ENCODE measurements around the gene FAM83D.

The FAM83D gene

GRCh38 chr20:38961530-38962043, 35.4 kb downstream of the FAM83D start:
- no peaks in the 10 kb centered on the region for H3K27me3 Mint-ChIP-seq
- H3K36me3 Mint-ChIP-seq (ENCODE audit: low read depth): peaks cover 25% of the 10 kb centered on the region
- H3K9me3 Mint-ChIP-seq: no peaks in the 10 kb centered on the region
- peaks cover 35% of the 10 kb centered on the region for H3K4me1 Mint-ChIP-seq (ENCODE audit: low read depth)
- peak overlapping the region; percentile 97 for H3K27ac Mint-ChIP-seq
- H3K4me3 Mint-ChIP-seq: peak overlapping the region; percentile 95

GRCh38 chr20:38962044-38962927, 36.1 kb downstream of the FAM83D start, which contains the start of gene DHX35:
DHX35 (plus strand) TSS chr20:38962344; CDS start chr20:38962368, 24 bp downstream.
- Mint-ChIP-seq H3K4me1 (ENCODE audit: low read depth) (peaks cover 35% of the 10 kb centered on the region), H3K4me3 (peak within 1 kb of the TSS; percentile 95), H3K9me3 (no peaks in the 10 kb centered on the region), H3K27me3 (no peaks in the 10 kb centered on the region), H3K36me3 (ENCODE audit: low read depth) (peaks cover 25% of the 10 kb centered on the region), H3K27ac (peak within 1 kb of the TSS; percentile 97)

- no peaks in the 10 kb centered on the region for H3K27me3 Mint-ChIP-seq
- H3K36me3 Mint-ChIP-seq (ENCODE audit: low read depth): peaks cover 27% of the 10 kb centered on the region
- H3K9me3 Mint-ChIP-seq: no peaks in the 10 kb centered on the region
- peak overlapping the region; percentile 95 for H3K4me3 Mint-ChIP-seq
- H3K4me1 Mint-ChIP-seq (ENCODE audit: low read depth): peaks cover 35% of the 10 kb centered on the region
- H3K27ac Mint-ChIP-seq: peak overlapping the region; percentile 97
These were observed 36.7 kb downstream of the FAM83D start for GRCh38 chr20:38962928-38963401.

GRCh38 chr20:38963745-38964144, 37.5 kb downstream of the FAM83D start:
- Mint-ChIP-seq H3K27me3 (no peaks in the 10 kb centered on the region), H3K9me3 (no peaks in the 10 kb centered on the region), H3K4me3 (peak overlapping the region; percentile 95), H3K36me3 (ENCODE audit: low read depth) (peaks cover 30% of the 10 kb centered on the region), H3K27ac (no peak overlapping the region), H3K4me1 (ENCODE audit: low read depth) (peaks cover 35% of the 10 kb centered on the region)

GRCh38 chr20:38965264-38965663, 39.0 kb downstream of the FAM83D start:
- H3K36me3 Mint-ChIP-seq (ENCODE audit: low read depth): peaks cover 44% of the 10 kb centered on the region
- H3K27me3 Mint-ChIP-seq: no peaks in the 10 kb centered on the region
- peaks cover 35% of the 10 kb centered on the region for H3K4me1 Mint-ChIP-seq (ENCODE audit: low read depth)
- H3K9me3 Mint-ChIP-seq: no peaks in the 10 kb centered on the region
- no peak overlapping the region for H3K27ac Mint-ChIP-seq
- no peak overlapping the region for H3K4me3 Mint-ChIP-seq

GRCh38 chr20:38968090-38968489, 41.9 kb downstream of the FAM83D start:
- Mint-ChIP-seq H3K27me3 (no peaks in the 10 kb centered on the region), H3K4me3 (no peak overlapping the region), H3K27ac (no peak overlapping the region), H3K4me1 (ENCODE audit: low read depth) (peaks cover 18% of the 10 kb centered on the region), H3K36me3 (ENCODE audit: low read depth) (peaks cover 64% of the 10 kb centered on the region), H3K9me3 (no peaks in the 10 kb centered on the region)

GRCh38 chr20:38969708-38970107, 43.5 kb downstream of the FAM83D start:
- Mint-ChIP-seq H3K9me3 (no peaks in the 10 kb centered on the region), H3K4me3 (no peak overlapping the region), H3K27ac (no peak overlapping the region), H3K4me1 (ENCODE audit: low read depth) (peaks cover 5% of the 10 kb centered on the region), H3K36me3 (ENCODE audit: low read depth) (peaks cover 70% of the 10 kb centered on the region), H3K27me3 (no peaks in the 10 kb centered on the region)

GRCh38 chr20:38970302-38970701, 44.1 kb downstream of the FAM83D start:
- H3K4me3 Mint-ChIP-seq: no peak overlapping the region
- H3K36me3 Mint-ChIP-seq (ENCODE audit: low read depth): peaks cover 70% of the 10 kb centered on the region
- peak overlapping the region; percentile 27 for H3K27ac Mint-ChIP-seq
- H3K9me3 Mint-ChIP-seq: no peaks in the 10 kb centered on the region
- H3K4me1 Mint-ChIP-seq (ENCODE audit: low read depth): peaks cover 3% of the 10 kb centered on the region
- no peaks in the 10 kb centered on the region for H3K27me3 Mint-ChIP-seq

- H3K4me3 Mint-ChIP-seq: no peak overlapping the region
- H3K4me1 Mint-ChIP-seq (ENCODE audit: low read depth): peaks cover 3% of the 10 kb centered on the region
- no peaks in the 10 kb centered on the region for H3K9me3 Mint-ChIP-seq
- no peak overlapping the region for H3K27ac Mint-ChIP-seq
- no peaks in the 10 kb centered on the region for H3K27me3 Mint-ChIP-seq
- H3K36me3 Mint-ChIP-seq (ENCODE audit: low read depth): peaks cover 56% of the 10 kb centered on the region
These were observed 46.9 kb downstream of the FAM83D start for GRCh38 chr20:38973107-38973506.

- no peak overlapping the region for H3K27ac Mint-ChIP-seq
- peaks cover 56% of the 10 kb centered on the region for H3K36me3 Mint-ChIP-seq (ENCODE audit: low read depth)
- H3K27me3 Mint-ChIP-seq: no peaks in the 10 kb centered on the region
- H3K9me3 Mint-ChIP-seq: no peaks in the 10 kb centered on the region
- H3K4me1 Mint-ChIP-seq (ENCODE audit: low read depth): peaks cover 3% of the 10 kb centered on the region
- H3K4me3 Mint-ChIP-seq: no peak overlapping the region
These were observed 47.4 kb downstream of the FAM83D start for GRCh38 chr20:38973645-38974044.

GRCh38 chr20:38975539-38976120, 49.4 kb downstream of the FAM83D start:
- Mint-ChIP-seq H3K27ac (no peak overlapping the region), H3K9me3 (no peaks in the 10 kb centered on the region), H3K4me1 (ENCODE audit: low read depth) (peaks cover 3% of the 10 kb centered on the region), H3K36me3 (ENCODE audit: low read depth) (peaks cover 45% of the 10 kb centered on the region), H3K4me3 (no peak overlapping the region), H3K27me3 (no peaks in the 10 kb centered on the region)

- Mint-ChIP-seq H3K36me3 (ENCODE audit: low read depth) (peaks cover 42% of the 10 kb centered on the region), H3K27ac (no peak overlapping the region), H3K27me3 (no peaks in the 10 kb centered on the region), H3K4me1 (ENCODE audit: low read depth) (peaks cover 8% of the 10 kb centered on the region), H3K9me3 (no peaks in the 10 kb centered on the region), H3K4me3 (no peak overlapping the region)
These were observed 53.2 kb downstream of the FAM83D start for GRCh38 chr20:38979434-38979833.

GRCh38 chr20:38979842-38980241, 53.6 kb downstream of the FAM83D start:
- Mint-ChIP-seq H3K9me3 (no peaks in the 10 kb centered on the region), H3K4me3 (no peak overlapping the region), H3K36me3 (ENCODE audit: low read depth) (peaks cover 42% of the 10 kb centered on the region), H3K4me1 (ENCODE audit: low read depth) (peaks cover 8% of the 10 kb centered on the region), H3K27me3 (no peaks in the 10 kb centered on the region), H3K27ac (no peak overlapping the region)

- H3K36me3 Mint-ChIP-seq (ENCODE audit: low read depth): peaks cover 43% of the 10 kb centered on the region
- no peak overlapping the region for H3K4me3 Mint-ChIP-seq
- H3K27me3 Mint-ChIP-seq: no peaks in the 10 kb centered on the region
- no peaks in the 10 kb centered on the region for H3K9me3 Mint-ChIP-seq
- H3K4me1 Mint-ChIP-seq (ENCODE audit: low read depth): peaks cover 10% of the 10 kb centered on the region
- no peak overlapping the region for H3K27ac Mint-ChIP-seq
These were observed 56.1 kb downstream of the FAM83D start for GRCh38 chr20:38982291-38982690.

GRCh38 chr20:38985060-38985459, 58.8 kb downstream of the FAM83D start:
- Mint-ChIP-seq H3K9me3 (no peaks in the 10 kb centered on the region), H3K4me3 (no peak overlapping the region), H3K4me1 (ENCODE audit: low read depth) (peaks cover 18% of the 10 kb centered on the region), H3K27me3 (no peaks in the 10 kb centered on the region), H3K36me3 (ENCODE audit: low read depth) (peaks cover 62% of the 10 kb centered on the region), H3K27ac (no peak overlapping the region)
